ENCODE results near the gene SCRT2. TPM values are rescaled to one million over a fixed set of nuclear protein-coding genes. Genes with fewer than 3 reads are reported as not detected.

The SCRT2 gene
- polyA plus RNA-seq, 1 donor from 2014 or later: not detected

DNA sequence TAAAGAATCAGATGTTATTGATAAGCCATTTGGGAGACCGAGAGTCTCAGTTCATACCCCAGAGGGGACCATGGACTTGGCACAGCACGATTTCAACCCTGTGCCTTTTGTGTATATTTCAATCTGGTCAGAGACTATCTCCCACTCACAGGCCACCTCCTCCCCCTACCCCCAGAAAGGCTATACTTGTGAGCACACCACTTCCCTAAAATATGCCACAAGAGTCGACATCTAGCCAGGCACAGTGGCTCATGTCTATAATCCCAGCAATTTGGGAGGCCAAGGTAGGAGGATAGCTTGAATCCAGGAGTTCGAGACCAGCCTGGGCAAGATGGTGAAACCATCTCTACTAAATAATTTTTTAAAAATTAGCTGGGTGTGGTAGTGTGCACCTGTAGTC, 51.9 kb downstream of the SCRT2 start:
- H3K27me3 Mint-ChIP-seq: peaks cover 27% of the 10 kb centered on the region

DNA sequence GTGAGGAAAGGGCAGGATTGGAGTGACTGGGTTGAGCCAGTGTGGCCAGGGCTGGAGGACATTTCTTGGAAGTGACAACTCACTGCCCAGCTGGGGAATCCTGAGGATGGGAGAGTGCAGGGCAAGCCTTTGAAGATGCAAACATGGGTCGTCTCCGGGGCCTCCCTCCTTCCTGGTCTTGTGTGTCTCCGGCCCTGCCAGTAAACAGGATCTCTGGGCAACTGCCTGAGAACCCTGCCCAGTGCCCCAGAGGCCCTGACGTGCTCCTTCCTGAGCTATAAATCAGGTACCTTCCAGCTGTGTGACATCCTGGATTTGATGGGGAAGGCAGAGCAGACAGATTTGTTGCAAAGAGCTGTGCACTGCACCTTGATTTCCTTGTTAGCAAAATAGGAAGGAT, 52.6 kb downstream of the SCRT2 start:
- H3K36me3 Mint-ChIP-seq: peaks cover 1% of the 10 kb centered on the region
- peaks cover 32% of the 10 kb centered on the region for H3K27me3 Mint-ChIP-seq

More for the DNA sequence above, 51.9 kb downstream of the SCRT2 start:
- Mint-ChIP-seq H3K4me1 (no peaks in the 10 kb centered on the region), H3K9me3 (peaks cover 0 to 5% (median 0%) of the 10 kb centered on the region in 3 donors), H3K27ac (no peak overlapping the region), H3K36me3 (peaks cover 1% of the 10 kb centered on the region), H3K4me3 (no peak overlapping the region)

DNA sequence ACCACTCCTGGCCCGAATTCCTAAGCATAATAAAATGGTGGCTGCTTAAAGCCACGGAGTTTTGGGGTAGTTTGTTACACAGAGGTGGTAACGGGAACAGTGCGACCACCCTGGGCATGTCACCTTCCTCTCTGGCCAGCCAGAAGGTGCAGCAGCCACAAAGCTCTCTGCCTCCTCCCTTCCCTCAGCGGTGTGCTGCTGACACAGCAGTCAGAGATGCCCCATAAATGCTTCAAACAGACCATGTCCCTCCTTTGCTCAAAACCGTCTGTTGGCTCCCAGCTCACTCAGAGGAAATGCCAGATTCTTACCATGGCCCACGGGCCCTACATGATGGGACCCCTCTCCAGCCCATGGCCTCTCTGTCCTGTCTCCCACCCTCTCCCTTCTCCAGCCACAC, 53.4 kb downstream of the SCRT2 start:
- H3K36me3 Mint-ChIP-seq: no peaks in the 10 kb centered on the region
- H3K4me1 Mint-ChIP-seq: no peaks in the 10 kb centered on the region
- H3K4me3 Mint-ChIP-seq: no peak overlapping the region
- peaks cover 3 to 5% (median 5%) of the 10 kb centered on the region in 3 donors for H3K9me3 Mint-ChIP-seq
- no peak overlapping the region for H3K27ac Mint-ChIP-seq
- H3K27me3 Mint-ChIP-seq: peaks cover 35% of the 10 kb centered on the region

More for the DNA sequence above, 52.6 kb downstream of the SCRT2 start:
- H3K4me1 Mint-ChIP-seq: no peaks in the 10 kb centered on the region
- no peak overlapping the region for H3K4me3 Mint-ChIP-seq
- H3K9me3 Mint-ChIP-seq: peaks cover under 1 to 5% (median 2%) of the 10 kb centered on the region in 3 donors
- no peak overlapping the region for H3K27ac Mint-ChIP-seq

DNA sequence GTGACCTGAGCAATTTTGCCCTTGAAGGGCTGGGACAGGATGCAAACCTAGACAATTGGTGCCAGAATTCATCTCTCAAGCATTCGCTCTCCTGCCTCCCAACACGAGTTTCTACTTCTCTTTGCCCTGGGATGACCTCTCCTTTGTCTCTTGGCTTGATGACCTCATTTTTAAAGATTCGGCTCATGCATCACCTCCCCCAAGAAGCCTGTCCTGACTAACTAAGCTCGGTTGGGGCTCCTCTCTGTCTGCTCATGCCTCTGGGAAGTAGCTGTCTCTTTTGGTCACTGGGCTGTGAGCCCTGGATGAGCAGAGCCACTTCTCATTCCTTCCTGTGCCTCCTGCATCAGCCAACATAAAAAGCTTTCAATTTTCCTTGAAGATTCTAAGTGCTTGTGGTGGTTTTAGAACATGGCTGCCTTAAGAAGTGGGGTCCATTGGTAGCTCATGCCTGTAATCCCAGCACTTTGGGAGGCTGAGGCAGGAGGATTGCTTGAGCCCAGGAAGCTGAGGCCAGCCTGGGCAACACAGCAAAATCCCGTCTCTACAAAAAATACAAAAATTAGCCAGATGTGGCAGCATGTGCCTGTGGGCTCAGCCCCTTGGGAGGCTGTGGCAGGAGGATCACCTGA, 54.4 kb downstream of the SCRT2 start:
- Mint-ChIP-seq H3K9me3 (peaks cover 3 to 5% (median 4%) of the 10 kb centered on the region in 3 donors), H3K27ac (no peak overlapping the region), H3K36me3 (no peaks in the 10 kb centered on the region), H3K4me1 (no peaks in the 10 kb centered on the region), H3K4me3 (no peak overlapping the region), H3K27me3 (peaks cover 34% of the 10 kb centered on the region)

DNA sequence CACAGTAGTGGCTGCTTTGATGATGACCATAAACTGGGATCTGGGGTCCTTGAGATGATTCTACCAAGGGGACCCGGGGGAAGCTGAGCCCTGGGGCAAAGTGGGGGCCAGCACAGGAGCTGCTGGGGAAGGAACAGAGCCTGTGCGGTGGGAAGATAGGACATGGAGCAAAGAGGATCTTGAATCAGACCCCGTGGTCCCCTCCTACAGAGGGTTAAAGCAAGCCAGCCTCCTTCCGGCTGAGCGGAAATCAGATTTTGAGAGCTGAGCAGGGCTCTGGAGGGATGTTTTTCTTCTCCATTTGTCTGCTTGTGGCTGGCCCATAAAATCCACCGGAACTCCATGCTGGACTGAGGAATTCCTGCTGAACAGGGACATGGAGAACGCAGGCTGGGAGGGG, 55.4 kb downstream of the SCRT2 start:
- Mint-ChIP-seq H3K4me1 (no peaks in the 10 kb centered on the region), H3K9me3 (peaks cover 3 to 5% (median 3%) of the 10 kb centered on the region in 3 donors), H3K27ac (no peak overlapping the region), H3K36me3 (no peaks in the 10 kb centered on the region), H3K27me3 (peaks cover 37% of the 10 kb centered on the region), H3K4me3 (no peak overlapping the region)

DNA sequence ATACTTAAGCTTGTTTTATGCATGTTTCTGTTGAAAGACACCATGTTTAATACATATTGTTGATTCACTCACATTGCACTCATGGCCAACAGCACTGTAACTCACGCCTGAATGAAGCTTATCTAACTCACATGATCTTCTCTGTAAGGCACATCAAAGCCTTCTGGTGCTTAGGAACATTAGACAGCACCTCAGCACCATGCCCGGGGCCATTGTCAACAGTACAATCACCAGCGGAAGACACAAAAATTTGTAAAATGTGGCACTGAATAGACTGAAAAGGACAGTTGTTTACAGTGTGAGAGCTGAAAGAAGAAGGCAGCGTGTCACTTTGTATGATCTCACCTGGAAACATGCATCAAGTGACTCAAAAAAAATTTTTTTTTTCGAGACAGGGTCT, 56.6 kb downstream of the SCRT2 start:
- Mint-ChIP-seq H3K9me3 (peaks cover 3 to 5% (median 3%) of the 10 kb centered on the region in 3 donors), H3K27ac (no peak overlapping the region), H3K4me3 (no peak overlapping the region), H3K4me1 (no peaks in the 10 kb centered on the region), H3K36me3 (no peaks in the 10 kb centered on the region), H3K27me3 (peaks cover 40% of the 10 kb centered on the region)

DNA sequence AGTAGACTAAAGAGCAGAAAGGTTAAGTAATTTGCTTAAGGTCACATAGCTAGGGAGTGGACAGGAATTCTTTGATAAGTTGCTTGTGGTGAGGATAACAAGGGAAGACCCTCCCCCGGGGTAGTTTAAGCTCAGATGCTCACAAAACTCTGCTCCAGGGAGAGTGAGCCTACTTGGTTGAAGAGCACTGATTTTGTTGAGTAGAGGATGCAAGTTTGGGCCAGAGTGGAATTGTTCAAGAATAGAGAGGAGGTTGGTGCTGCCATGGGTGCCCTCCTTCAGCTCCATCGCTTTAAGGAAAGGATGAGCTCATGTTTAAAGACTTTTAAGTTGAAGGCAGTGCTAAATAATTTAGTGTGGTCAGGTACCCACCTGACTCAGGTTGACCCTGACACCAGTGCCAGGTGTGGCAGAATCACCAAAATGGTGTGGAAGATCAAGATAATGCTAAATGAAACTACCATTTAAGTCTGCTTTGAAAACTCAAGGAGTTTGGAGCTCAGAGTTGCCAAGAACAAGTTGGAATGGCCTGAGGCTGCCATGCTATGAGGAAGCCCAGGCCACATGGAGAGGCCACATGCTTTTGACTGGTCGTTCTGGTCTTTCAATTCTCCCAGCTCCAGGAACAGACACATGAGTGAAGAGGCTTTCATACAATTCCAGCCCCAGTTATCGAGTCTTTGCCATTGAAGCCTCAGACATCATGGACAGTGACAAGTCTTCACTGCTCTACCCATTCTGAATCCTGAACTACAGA, 57.5 kb downstream of the SCRT2 start:
- H3K27ac Mint-ChIP-seq: peak overlapping the region in 1 of 3 donors; percentile 28
- H3K27me3 Mint-ChIP-seq: peaks cover 42% of the 10 kb centered on the region
- no peaks in the 10 kb centered on the region for H3K4me1 Mint-ChIP-seq
- no peaks in the 10 kb centered on the region for H3K36me3 Mint-ChIP-seq
- H3K9me3 Mint-ChIP-seq: peaks cover 3 to 5% (median 3%) of the 10 kb centered on the region in 3 donors
- no peak overlapping the region for H3K4me3 Mint-ChIP-seq

DNA sequence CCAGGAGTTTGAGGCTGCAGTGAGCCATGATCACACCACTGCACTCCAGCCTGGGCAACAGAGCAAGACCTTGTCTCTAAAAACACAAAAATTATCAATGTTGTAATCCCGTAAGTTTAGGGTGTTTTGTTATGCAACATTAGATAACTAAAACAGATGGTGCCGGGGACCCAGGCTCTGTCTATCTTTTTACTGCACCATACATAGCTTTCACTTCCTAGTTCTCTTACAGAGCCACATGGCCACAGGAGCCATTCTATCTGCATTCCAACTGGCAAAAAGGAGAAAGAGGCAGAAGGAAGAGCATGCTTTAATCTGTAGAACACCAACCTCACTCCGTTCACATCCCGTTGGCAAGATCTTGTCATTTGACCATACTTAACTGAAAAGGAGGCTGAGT, 60.1 kb downstream of the SCRT2 start:
- H3K27me3 Mint-ChIP-seq: peaks cover 50% of the 10 kb centered on the region
- H3K27ac Mint-ChIP-seq: no peak overlapping the region
- no peaks in the 10 kb centered on the region for H3K36me3 Mint-ChIP-seq
- H3K9me3 Mint-ChIP-seq: peaks cover 3 to 5% (median 3%) of the 10 kb centered on the region in 3 donors
- peaks cover 0 to 9% (median 1%) of the 10 kb centered on the region in 3 donors for H3K4me1 Mint-ChIP-seq
- no peak overlapping the region for H3K4me3 Mint-ChIP-seq

DNA sequence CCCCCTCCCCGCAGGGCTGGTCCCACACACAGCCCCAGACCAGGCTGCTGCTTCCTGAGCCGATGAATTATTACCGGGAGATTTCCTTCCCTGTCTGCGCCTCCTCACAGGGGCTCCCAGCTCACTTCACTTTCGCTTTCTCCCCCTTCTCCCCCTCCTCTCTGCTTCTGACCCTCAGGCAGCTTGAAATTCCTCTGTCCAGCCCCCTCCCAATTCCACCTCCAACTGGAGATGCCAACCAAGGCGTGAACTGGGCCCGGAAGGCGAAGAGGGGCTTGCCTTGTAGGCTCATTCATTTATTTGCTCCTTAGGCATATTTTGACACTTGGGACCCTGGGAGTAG, 63.8 kb downstream of the SCRT2 start:
- Mint-ChIP-seq H3K9me3 (no peaks in the 10 kb centered on the region), H3K36me3 (no peaks in the 10 kb centered on the region), H3K27me3 (peaks cover 38% of the 10 kb centered on the region), H3K27ac (no peak overlapping the region), H3K4me1 (peaks cover 0 to 10% (median 1%) of the 10 kb centered on the region in 3 donors), H3K4me3 (no peak overlapping the region)

Other genes with a start within 250 kb of the SCRT2 start
- gene TBC1D20, start 213.3 kb downstream of the SCRT2 start, polyA plus RNA-seq: 19.0 TPM
- gene CSNK2A1, start 132.0 kb downstream of the SCRT2 start, polyA plus RNA-seq: 56.8 TPM
- not detected for gene TCF15, start 65.5 kb downstream of the SCRT2 start, polyA plus RNA-seq
- gene SRXN1, start 22.6 kb downstream of the SCRT2 start, polyA plus RNA-seq: 5.5 TPM
- gene SLC52A3, start 92.7 kb upstream of the SCRT2 start, polyA plus RNA-seq: not detected
- gene FAM110A, start 157.9 kb upstream of the SCRT2 start, polyA plus RNA-seq: 19.3 TPM
- gene ANGPT4, start 240.5 kb upstream of the SCRT2 start, polyA plus RNA-seq: not detected